ENCODE results near the gene FRYL. TPM values are rescaled to one million over a fixed set of nuclear protein-coding genes. Genes with fewer than 3 reads are reported as not detected.

FRYL gene
- total and polyA plus RNA-seq, 5 donors from 2014 or later, result 27.5 to 135 (median 34.0) TPM

DNA sequence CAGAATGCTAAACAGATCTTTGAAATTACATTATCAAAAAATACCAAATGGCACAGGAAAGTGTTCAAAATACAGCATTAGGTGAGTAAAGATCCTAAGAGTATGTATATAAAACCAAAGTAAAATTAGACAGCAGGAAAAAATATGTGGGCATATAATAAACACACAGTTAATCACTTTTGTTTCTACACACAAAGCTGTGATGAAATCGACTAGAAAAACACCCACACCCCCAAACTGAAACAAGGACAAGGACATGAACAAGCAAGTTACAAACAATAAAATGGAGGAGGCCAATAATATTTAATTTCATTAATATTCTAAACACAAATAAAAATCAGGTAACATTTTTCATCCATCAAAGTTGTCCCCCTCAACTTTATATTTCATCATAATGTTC lies 143.2 kb downstream of the FRYL start:
- ATAC-seq (ENCODE audit: low read depth in 2 of 2), result no peak
- H3K27me3 ChIP-seq (ENCODE audit: control insufficient read depth, insufficient read depth, low read length), result no peaks in the 10 kb centered on the region
- Mint-ChIP-seq H3K27ac (no peak overlapping the region), H3K9me3 (no peaks in the 10 kb centered on the region), H3K4me3 (no peak overlapping the region), H3K27me3 (no peaks in the 10 kb centered on the region), H3K4me1 (peaks cover 13 to 46% (median 26%) of the 10 kb centered on the region in 4 donors), H3K36me3 (peaks cover 13% of the 10 kb centered on the region)
- no peak overlapping the region for H3K4me3 ChIP-seq (ENCODE audit: low read depth, low read length)
- no peaks in the 10 kb centered on the region for H3K36me3 ChIP-seq (ENCODE audit: control insufficient read depth, insufficient read depth, low read length)
- H3K4me1 ChIP-seq (ENCODE audit: control insufficient read depth, insufficient read depth, low read length, poor library complexity, severe bottlenecking), result peaks cover 7% of the 10 kb centered on the region
- H3K9me3 ChIP-seq (ENCODE audit: control insufficient read depth in 2 of 2, low read length in 2 of 2), result no peaks in the 10 kb centered on the region
- no peak overlapping the region for H3K27ac ChIP-seq (ENCODE audit: insufficient read depth, low read length, poor library complexity, severe bottlenecking)
- no peak for DNase-seq

GRCh38 chr4:48635980-48636379 lies 144.1 kb downstream of the FRYL start:
- Histone ChIP-seq H3K9me3 (ENCODE audit: control insufficient read depth in 2 of 2, low read length in 2 of 2) (no peaks in the 10 kb centered on the region), H3K4me3 (ENCODE audit: low read depth, low read length) (no peak overlapping the region), H3K27me3 (ENCODE audit: control insufficient read depth, insufficient read depth, low read length) (no peaks in the 10 kb centered on the region), H3K4me1 (ENCODE audit: control insufficient read depth, insufficient read depth, low read length, poor library complexity, severe bottlenecking) (peaks cover 7% of the 10 kb centered on the region), H3K36me3 (ENCODE audit: control insufficient read depth, insufficient read depth, low read length) (no peaks in the 10 kb centered on the region), H3K27ac (ENCODE audit: insufficient read depth, low read length, poor library complexity, severe bottlenecking) (no peak overlapping the region)
- Mint-ChIP-seq H3K27me3 (no peaks in the 10 kb centered on the region), H3K4me3 (no peak overlapping the region), H3K4me1 (peaks cover 9 to 37% (median 24%) of the 10 kb centered on the region in 4 donors), H3K36me3 (peaks cover 13% of the 10 kb centered on the region), H3K27ac (no peak overlapping the region), H3K9me3 (no peaks in the 10 kb centered on the region)
- no peak for ATAC-seq (ENCODE audit: low read depth in 2 of 2)
- DNase-seq, result no peak

DNA sequence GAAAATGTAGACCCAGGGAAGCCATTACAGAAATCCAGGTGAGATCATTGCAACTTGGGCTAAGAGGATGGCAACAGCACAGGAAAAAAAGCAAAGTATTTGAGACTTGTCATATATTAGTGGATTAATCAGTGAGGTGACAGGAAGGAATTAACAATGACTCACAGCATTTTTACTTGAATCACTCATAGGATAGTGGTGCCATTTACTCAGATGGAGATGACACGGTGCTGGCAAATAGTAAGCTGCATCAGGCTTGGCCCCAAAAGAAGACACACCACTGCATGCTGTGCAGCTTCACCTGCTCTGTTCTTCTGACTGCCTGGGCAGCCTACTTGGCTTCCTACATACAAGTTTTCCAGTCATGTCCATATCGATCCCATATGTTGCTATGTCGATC lies 144.8 kb downstream of the FRYL start:
- Mint-ChIP-seq H3K4me3 (no peak overlapping the region), H3K36me3 (peaks cover 13% of the 10 kb centered on the region), H3K27me3 (no peaks in the 10 kb centered on the region), H3K9me3 (no peaks in the 10 kb centered on the region), H3K27ac (no peak overlapping the region), H3K4me1 (peaks cover 9 to 31% (median 21%) of the 10 kb centered on the region in 4 donors)
- Histone ChIP-seq H3K9me3 (ENCODE audit: control insufficient read depth in 2 of 2, low read length in 2 of 2) (no peaks in the 10 kb centered on the region), H3K4me1 (ENCODE audit: control insufficient read depth, insufficient read depth, low read length, poor library complexity, severe bottlenecking) (peaks cover 7% of the 10 kb centered on the region), H3K27ac (ENCODE audit: insufficient read depth, low read length, poor library complexity, severe bottlenecking) (no peak overlapping the region), H3K4me3 (ENCODE audit: low read depth, low read length) (peak overlapping the region; percentile 22), H3K36me3 (ENCODE audit: control insufficient read depth, insufficient read depth, low read length) (no peaks in the 10 kb centered on the region), H3K27me3 (ENCODE audit: control insufficient read depth, insufficient read depth, low read length) (no peaks in the 10 kb centered on the region)
- ATAC-seq (ENCODE audit: low read depth in 2 of 2) (peak; percentile 42 to 74), DNase-seq (peak in 1 of 3 donors; percentile 18)

DNA sequence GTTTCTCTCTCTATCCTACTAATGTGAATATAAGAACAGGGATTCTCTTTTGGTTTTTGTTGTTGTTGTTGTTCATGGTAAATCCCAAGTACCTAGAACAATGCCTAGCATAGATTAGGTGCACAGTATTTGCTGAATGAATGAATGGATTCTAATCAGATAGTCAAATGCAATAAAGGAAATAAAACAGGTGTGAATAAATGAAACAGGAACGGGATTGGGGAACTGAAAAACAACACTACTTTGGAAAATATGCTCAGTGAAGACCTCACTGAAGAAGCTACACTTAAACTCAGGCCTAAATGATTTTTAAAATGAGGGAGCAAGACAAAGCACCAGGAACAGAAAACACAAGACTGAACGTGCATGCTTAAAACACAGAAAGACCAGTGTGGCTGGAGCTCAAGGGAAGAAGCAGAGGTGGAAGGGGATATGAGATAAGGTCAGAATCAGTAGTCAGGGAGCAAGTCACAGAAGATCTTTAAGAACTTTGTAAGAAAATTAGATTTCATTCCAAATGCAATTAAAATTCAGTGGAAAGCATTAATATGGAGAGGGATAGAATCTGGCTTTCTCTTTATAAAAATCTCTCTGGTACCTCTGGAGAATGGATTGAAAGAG lies 145.3 kb downstream of the FRYL start:
- ATAC-seq (ENCODE audit: low read depth in 2 of 2) (no peak), DNase-seq (no peak)
- H3K36me3 ChIP-seq (ENCODE audit: control insufficient read depth, insufficient read depth, low read length), result no peaks in the 10 kb centered on the region
- H3K27ac ChIP-seq (ENCODE audit: insufficient read depth, low read length, poor library complexity, severe bottlenecking), result no peak overlapping the region
- no peak overlapping the region for H3K4me3 Mint-ChIP-seq
- no peak overlapping the region for H3K27ac Mint-ChIP-seq
- H3K4me1 ChIP-seq (ENCODE audit: control insufficient read depth, insufficient read depth, low read length, poor library complexity, severe bottlenecking), result peaks cover 7% of the 10 kb centered on the region
- H3K27me3 Mint-ChIP-seq, result no peaks in the 10 kb centered on the region
- H3K4me3 ChIP-seq (ENCODE audit: low read depth, low read length), result no peak overlapping the region
- H3K9me3 ChIP-seq (ENCODE audit: control insufficient read depth in 2 of 2, low read length in 2 of 2), result no peaks in the 10 kb centered on the region
- H3K9me3 Mint-ChIP-seq, result no peaks in the 10 kb centered on the region
- peaks cover 13% of the 10 kb centered on the region for H3K36me3 Mint-ChIP-seq
- H3K27me3 ChIP-seq (ENCODE audit: control insufficient read depth, insufficient read depth, low read length), result no peaks in the 10 kb centered on the region
- H3K4me1 Mint-ChIP-seq, result peaks cover 8 to 30% (median 19%) of the 10 kb centered on the region in 4 donors

GRCh38 chr4:48633657-48634056 lies 146.4 kb downstream of the FRYL start:
- peaks cover 4% of the 10 kb centered on the region for H3K36me3 Mint-ChIP-seq
- H3K4me1 Mint-ChIP-seq, result peaks cover 0 to 27% (median 16%) of the 10 kb centered on the region in 4 donors
- no peak overlapping the region for H3K4me3 ChIP-seq (ENCODE audit: low read depth, low read length)
- peaks cover 7% of the 10 kb centered on the region for H3K4me1 ChIP-seq (ENCODE audit: control insufficient read depth, insufficient read depth, low read length, poor library complexity, severe bottlenecking)
- no peaks in the 10 kb centered on the region for H3K27me3 Mint-ChIP-seq
- H3K4me3 Mint-ChIP-seq, result no peak overlapping the region
- H3K27ac Mint-ChIP-seq, result no peak overlapping the region
- no peaks in the 10 kb centered on the region for H3K27me3 ChIP-seq (ENCODE audit: control insufficient read depth, insufficient read depth, low read length)
- H3K9me3 Mint-ChIP-seq, result no peaks in the 10 kb centered on the region
- peaks cover 4% of the 10 kb centered on the region for H3K36me3 ChIP-seq (ENCODE audit: control insufficient read depth, insufficient read depth, low read length)
- ATAC-seq (ENCODE audit: low read depth in 2 of 2) (no peak), DNase-seq (no peak)
- H3K9me3 ChIP-seq (ENCODE audit: control insufficient read depth in 2 of 2, low read length in 2 of 2), result no peaks in the 10 kb centered on the region
- no peak overlapping the region for H3K27ac ChIP-seq (ENCODE audit: insufficient read depth, low read length, poor library complexity, severe bottlenecking)

- Histone ChIP-seq H3K4me3 (ENCODE audit: low read depth, low read length) (no peak overlapping the region), H3K9me3 (ENCODE audit: control insufficient read depth in 2 of 2, low read length in 2 of 2) (no peaks in the 10 kb centered on the region), H3K36me3 (ENCODE audit: control insufficient read depth, insufficient read depth, low read length) (peaks cover 8% of the 10 kb centered on the region), H3K4me1 (ENCODE audit: control insufficient read depth, insufficient read depth, low read length, poor library complexity, severe bottlenecking) (no peaks in the 10 kb centered on the region), H3K27me3 (ENCODE audit: control insufficient read depth, insufficient read depth, low read length) (no peaks in the 10 kb centered on the region), H3K27ac (ENCODE audit: insufficient read depth, low read length, poor library complexity, severe bottlenecking) (no peak overlapping the region)
- DNase-seq (no peak), ATAC-seq (ENCODE audit: low read depth in 2 of 2) (no peak)
- Mint-ChIP-seq H3K27ac (peak overlapping the region in 1 of 3 donors; percentile 0), H3K36me3 (peaks cover 7% of the 10 kb centered on the region), H3K4me1 (peaks cover 5 to 17% (median 10%) of the 10 kb centered on the region in 4 donors), H3K4me3 (no peak overlapping the region), H3K9me3 (no peaks in the 10 kb centered on the region), H3K27me3 (no peaks in the 10 kb centered on the region)
Measured at GRCh38 chr4:48629458-48629857, 150.6 kb downstream of the FRYL start.

GRCh38 chr4:48623182-48623780 lies 156.8 kb downstream of the FRYL start:
- Mint-ChIP-seq H3K36me3 (peaks cover 38% of the 10 kb centered on the region), H3K4me3 (no peak overlapping the region), H3K4me1 (peaks cover 9 to 16% (median 13%) of the 10 kb centered on the region in 4 donors), H3K27me3 (no peaks in the 10 kb centered on the region), H3K9me3 (no peaks in the 10 kb centered on the region), H3K27ac (no peak overlapping the region)
- Histone ChIP-seq H3K27me3 (ENCODE audit: control insufficient read depth, insufficient read depth, low read length) (no peaks in the 10 kb centered on the region), H3K9me3 (ENCODE audit: control insufficient read depth in 2 of 2, low read length in 2 of 2) (no peaks in the 10 kb centered on the region), H3K27ac (ENCODE audit: insufficient read depth, low read length, poor library complexity, severe bottlenecking) (no peak overlapping the region), H3K36me3 (ENCODE audit: control insufficient read depth, insufficient read depth, low read length) (peaks cover 36% of the 10 kb centered on the region), H3K4me1 (ENCODE audit: control insufficient read depth, insufficient read depth, low read length, poor library complexity, severe bottlenecking) (no peaks in the 10 kb centered on the region), H3K4me3 (ENCODE audit: low read depth, low read length) (no peak overlapping the region)
- DNase-seq (no peak), ATAC-seq (ENCODE audit: low read depth in 2 of 2) (no peak)

DNA sequence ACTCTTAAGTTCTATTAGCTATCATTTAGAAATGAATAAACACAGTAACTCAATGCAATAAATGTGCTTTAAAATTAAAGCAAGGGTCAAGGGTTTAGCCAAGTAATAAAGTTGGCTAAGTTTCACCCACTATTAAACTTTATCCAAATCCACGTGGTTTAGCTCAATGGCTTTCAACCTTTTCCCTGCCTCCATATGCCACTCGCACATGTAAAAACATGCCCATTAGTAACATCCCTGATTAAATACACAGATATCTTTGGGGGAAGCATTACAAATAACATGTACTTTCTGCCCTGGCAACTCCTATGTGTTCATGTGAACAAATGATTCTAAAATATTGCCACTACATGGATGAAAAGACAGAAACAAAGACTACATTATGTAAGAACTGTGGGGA lies 159.2 kb downstream of the FRYL start:
- DNase-seq (no peak), ATAC-seq (ENCODE audit: low read depth in 2 of 2) (no peak)
- Histone ChIP-seq H3K9me3 (ENCODE audit: control insufficient read depth in 2 of 2, low read length in 2 of 2) (no peaks in the 10 kb centered on the region), H3K4me3 (ENCODE audit: low read depth, low read length) (no peak overlapping the region), H3K27ac (ENCODE audit: insufficient read depth, low read length, poor library complexity, severe bottlenecking) (no peak overlapping the region), H3K4me1 (ENCODE audit: control insufficient read depth, insufficient read depth, low read length, poor library complexity, severe bottlenecking) (no peaks in the 10 kb centered on the region), H3K36me3 (ENCODE audit: control insufficient read depth, insufficient read depth, low read length) (peaks cover 51% of the 10 kb centered on the region), H3K27me3 (ENCODE audit: control insufficient read depth, insufficient read depth, low read length) (no peaks in the 10 kb centered on the region)
- Mint-ChIP-seq H3K4me3 (no peak overlapping the region), H3K9me3 (no peaks in the 10 kb centered on the region), H3K27ac (peak overlapping the region in 1 of 3 donors; percentile 14), H3K36me3 (peaks cover 56% of the 10 kb centered on the region), H3K4me1 (peaks cover 11 to 16% (median 11%) of the 10 kb centered on the region in 4 donors), H3K27me3 (no peaks in the 10 kb centered on the region)
